Measurements from ENCODE around the gene MYT1. TPM values are rescaled to one million over a fixed set of nuclear protein-coding genes. Genes with fewer than 3 reads are reported as not detected.

Gene MYT1
- total and polyA plus RNA-seq, 2 experiments from 2014 or later: 0.39 to 0.50 TPM

- no peaks in the 10 kb centered on the region for H3K36me3 ChIP-seq
- DNase-seq (ENCODE audit: low read depth in 1 of 2, low spot score in 1 of 2): no peak
- H3K9me3 ChIP-seq (ENCODE audit: low read depth): no peaks in the 10 kb centered on the region
- H3K27ac ChIP-seq: no peak overlapping the region
- H3K4me1 ChIP-seq (ENCODE audit: low read depth): peaks cover 26% of the 10 kb centered on the region
- no peak overlapping the region for H3K4me3 ChIP-seq
- no peaks in the 10 kb centered on the region for H3K27me3 ChIP-seq
- no peak for TF ChIP-seq CTCF (IDR thresholded peaks at IDR 0.05; ENCODE audit: low read depth, low read length)
These were observed 56.2 kb downstream of the MYT1 start for GRCh38 chr20:64220420-64220819.

- Histone ChIP-seq H3K9me3 (ENCODE audit: low read depth) (no peaks in the 10 kb centered on the region), H3K27me3 (no peaks in the 10 kb centered on the region), H3K27ac (no peak overlapping the region), H3K4me3 (no peak overlapping the region), H3K4me1 (ENCODE audit: low read depth) (peaks cover 26% of the 10 kb centered on the region), H3K36me3 (no peaks in the 10 kb centered on the region)
- TF ChIP-seq CTCF (IDR thresholded peaks at IDR 0.05; ENCODE audit: low read depth, low read length): no peak
- DNase-seq (ENCODE audit: low read depth in 1 of 2, low spot score in 1 of 2): no peak
These were observed 56.8 kb downstream of the MYT1 start for GRCh38 chr20:64220891-64221527.

- no peak overlapping the region for H3K4me3 ChIP-seq
- DNase-seq (ENCODE audit: low read depth in 1 of 2, low spot score in 1 of 2): no peak
- peaks cover 26% of the 10 kb centered on the region for H3K4me1 ChIP-seq (ENCODE audit: low read depth)
- H3K9me3 ChIP-seq (ENCODE audit: low read depth): no peaks in the 10 kb centered on the region
- no peak overlapping the region for H3K27ac ChIP-seq
- no peaks in the 10 kb centered on the region for H3K27me3 ChIP-seq
- TF ChIP-seq CTCF (IDR thresholded peaks at IDR 0.05; ENCODE audit: low read depth, low read length): no peak
- H3K36me3 ChIP-seq: no peaks in the 10 kb centered on the region
These were observed 58.1 kb downstream of the MYT1 start for GRCh38 chr20:64222291-64222735.

GRCh38 chr20:64222851-64223525, 58.7 kb downstream of the MYT1 start:
- Histone ChIP-seq H3K27ac (no peak overlapping the region), H3K4me3 (no peak overlapping the region), H3K4me1 (ENCODE audit: low read depth) (peaks cover 26% of the 10 kb centered on the region), H3K36me3 (no peaks in the 10 kb centered on the region), H3K9me3 (ENCODE audit: low read depth) (no peaks in the 10 kb centered on the region), H3K27me3 (no peaks in the 10 kb centered on the region)
- no peak for TF ChIP-seq CTCF (IDR thresholded peaks at IDR 0.05; ENCODE audit: low read depth, low read length)
- DNase-seq (ENCODE audit: low read depth in 1 of 2, low spot score in 1 of 2): no peak

- peak; percentile 40 for TF ChIP-seq CTCF (IDR thresholded peaks at IDR 0.05; ENCODE audit: low read depth, low read length)
- DNase-seq (ENCODE audit: low read depth in 1 of 2, low spot score in 1 of 2): peak; percentile 37 to 85
- H3K36me3 ChIP-seq: no peaks in the 10 kb centered on the region
- no peaks in the 10 kb centered on the region for H3K9me3 ChIP-seq (ENCODE audit: low read depth)
- peaks cover 26% of the 10 kb centered on the region for H3K4me1 ChIP-seq (ENCODE audit: low read depth)
- no peaks in the 10 kb centered on the region for H3K27me3 ChIP-seq
- no peak overlapping the region for H3K27ac ChIP-seq
- H3K4me3 ChIP-seq: no peak overlapping the region
These were observed 59.3 kb downstream of the MYT1 start for GRCh38 chr20:64223526-64224067.
